Stomach (tissue), 9 donors: ENCODE results near the gene NCKAP5. TPM values are rescaled to one million over a fixed set of nuclear protein-coding genes. Genes with fewer than 3 reads are reported as not detected.

Source experiments
- DNase-seq, 2 donors: peaks; one replicate each; pipeline versions ENCODE4 v3.0.0 to v3.0.0-alpha.2; 2013 to 2019
- H3K27ac ChIP-seq, 5 donors: fragments of 200-600 bp in 4 of 5; sonication (generic) in 4 of 5; one replicate each; pipeline ENCODE4 v1.5.1; 2013 to 2019; ENCODE audit warnings: mild to moderate bottlenecking in 1 of 5, moderate library complexity in 1 of 5
- H3K27me3 ChIP-seq, 3 donors: fragments of 200-600 bp; sonication (generic); one replicate each; pipeline ENCODE4 v1.5.1; 2017 to 2019; ENCODE audit warnings: mixed run types in 1 of 3
- H3K36me3 ChIP-seq, 4 donors: fragments of 200-600 bp; sonication (generic); 1 replicate in 3 of 4; 2 replicates in 1 of 4; pipeline ENCODE4 v1.5.1; 2016 to 2019
- H3K4me1 ChIP-seq, 4 donors: fragments of 200-600 bp; sonication (generic); one replicate each; pipeline ENCODE4 v1.5.1; 2016 to 2019
- H3K4me3 ChIP-seq, 4 donors: fragments of 200-600 bp; sonication (generic) in 3 of 4; one replicate each; pipeline ENCODE4 v1.5.1; 2016 to 2019; ENCODE audit warnings: mild to moderate bottlenecking in 1 of 4
- H3K9me3 ChIP-seq, 4 donors: fragments of 200-600 bp; sonication (generic); one replicate each; pipeline ENCODE4 v1.5.1; 2016 to 2019
- CTCF ChIP-seq, 7 experiments: fragments of 450-650 bp in 4 of 7; fragments of 200-600 bp in 3 of 7; sonication (generic) in 3 of 7; IDR thresholded peaks; one replicate each; pipeline ENCODE4 v1.5.1; 2016 to 2019; ENCODE audit warnings: antibody characterized with exemption in 7 of 7, control low read depth in 2 of 7, mild to moderate bottlenecking in 1 of 7
- EP300 ChIP-seq: sonication (generic); formaldehyde crosslinking; IDR thresholded peaks from one replicate; pipeline ENCODE4 v1.6.1; 2017; ENCODE audit warnings: antibody characterized with exemption
- POLR2A ChIP-seq, 4 donors: fragments of 450-650 bp; IDR thresholded peaks; one replicate each; pipeline ENCODE4 v1.6.1; 2016; ENCODE audit warnings: antibody characterized with exemption in 4 of 4, control low read depth in 2 of 4, mild to moderate bottlenecking in 1 of 4, moderate library complexity in 1 of 4
- POLR2AphosphoS5 ChIP-seq, 3 donors: sonication (generic); formaldehyde crosslinking; IDR thresholded peaks; one replicate each; pipeline ENCODE4 v1.6.1; 2016; ENCODE audit warnings: antibody characterized with exemption in 3 of 3
- WGBS, 5 donors: extraction: QIAGEN DNeasy Blood & Tissue Kit in 3 of 5; methylation state at CpG; one replicate each; pipeline versions ENCODE4 v1.1.5 to v1.1.7; 2013 to 2018; 5-methylcytosine and 5-hydroxymethylcytosine counted together
- intact Hi-C: fragments of 100-400 bp; cut with DNase I; formaldehyde crosslinking; loops from one replicate; pipeline ENCODE4 v1.15.1; 2023; ENCODE audit warnings: low total_unique reads
- polyA plus RNA-seq, 3 donors: library from polyadenylated mRNA; stranded (reverse); fragments of 200-250 nt; gene quantifications; one replicate each; pipeline ENCODE4 v1.2.3, GENCODE V29; 2013
- total RNA-seq, 5 donors: library from RNA; depleted of rRNA; stranded (reverse); fragments of >200 nt; gene quantifications; one replicate each; pipeline versions ENCODE4 v1.1.0 to v1.2.3, GENCODE V29; 2014 to 2016
- donor health status: healthy with polysubstance abuse.
- donor health status: Bipolar disorder and iron deficiency.
- donor health status: healthy.

NCKAP5 gene
- total and polyA plus RNA-seq, 8 donors, result 0.58 to 8.0 (median 1.6) TPM; not detected in 1

- Histone ChIP-seq H3K27ac (no peak overlapping the region), H3K4me3 (no peak overlapping the region), H3K9me3 (no peaks in the 10 kb centered on the region), H3K36me3 (no peaks in the 10 kb centered on the region), H3K4me1 (peaks cover 7 to 27% (median 16%) of the 10 kb centered on the region in 4 donors), H3K27me3 (no peaks in the 10 kb centered on the region)
- DNase-seq, result no peak
- TF ChIP-seq POLR2A (IDR thresholded peaks at IDR 0.05) (no peak), POLR2AphosphoS5 (IDR thresholded peaks at IDR 0.05) (no peak), EP300 (no peak), CTCF (IDR thresholded peaks at IDR 0.05) (no peak)
- WGBS, 5 donors, result 85 to 97% (median 93%) methylated on average over 1 of the region's 1 CpG
- intact Hi-C loops, result no loop called here
These were observed 64.9 kb downstream of the NCKAP5 start for GRCh38 chr2:133503323-133503722.

- H3K9me3 ChIP-seq, result no peaks in the 10 kb centered on the region
- no peak for DNase-seq
- H3K27ac ChIP-seq, result no peak overlapping the region
- WGBS, 5 donors, result 90 to 96% (median 93%) methylated on average over 7 of the region's 7 CpGs
- H3K4me1 ChIP-seq, result peaks cover 9 to 32% (median 20%) of the 10 kb centered on the region in 4 donors
- H3K36me3 ChIP-seq, result no peaks in the 10 kb centered on the region
- TF ChIP-seq CTCF (IDR thresholded peaks at IDR 0.05) (no peak), POLR2AphosphoS5 (IDR thresholded peaks at IDR 0.05) (no peak), POLR2A (IDR thresholded peaks at IDR 0.05) (no peak), EP300 (no peak)
- H3K4me3 ChIP-seq, result no peak overlapping the region
- intact Hi-C loops, result no loop called here
- no peaks in the 10 kb centered on the region for H3K27me3 ChIP-seq
These were observed 65.6 kb downstream of the NCKAP5 start for GRCh38 chr2:133502678-133503077.

GRCh38 chr2:133500917-133501316 is 67.3 kb downstream of the NCKAP5 start:
- Histone ChIP-seq H3K27me3 (no peaks in the 10 kb centered on the region), H3K36me3 (no peaks in the 10 kb centered on the region), H3K27ac (no peak overlapping the region), H3K9me3 (no peaks in the 10 kb centered on the region), H3K4me1 (peaks cover 9 to 37% (median 25%) of the 10 kb centered on the region in 4 donors), H3K4me3 (no peak overlapping the region)
- TF ChIP-seq POLR2AphosphoS5 (IDR thresholded peaks at IDR 0.05), result no peak
- TF ChIP-seq CTCF (IDR thresholded peaks at IDR 0.05), result no peak
- TF ChIP-seq EP300, result no peak
- no peak for TF ChIP-seq POLR2A (IDR thresholded peaks at IDR 0.05)
- WGBS, 5 donors, result 82 to 95% (median 92%) methylated on average over 6 of the region's 6 CpGs
- DNase-seq, result no peak
- intact Hi-C loops, result no loop called here

GRCh38 chr2:133498662-133499585 is 69.3 kb downstream of the NCKAP5 start:
- TF ChIP-seq POLR2A (IDR thresholded peaks at IDR 0.05) (no peak), EP300 (no peak), CTCF (IDR thresholded peaks at IDR 0.05) (no peak), POLR2AphosphoS5 (IDR thresholded peaks at IDR 0.05) (no peak)
- Histone ChIP-seq H3K27me3 (no peaks in the 10 kb centered on the region), H3K4me1 (peaks cover 0 to 22% (median 15%) of the 10 kb centered on the region in 4 donors), H3K36me3 (no peaks in the 10 kb centered on the region), H3K27ac (no peak overlapping the region), H3K9me3 (no peaks in the 10 kb centered on the region), H3K4me3 (no peak overlapping the region)
- 30 to 56% (median 48%) methylated on average over 8 of the region's 8 CpGs for WGBS, 5 donors
- intact Hi-C loops, result no loop called here
- DNase-seq, result no peak
